GM12864 (cell line): Measurements from ENCODE around the gene SLC22A7.

Experiments used
- DNase-seq: peaks from one replicate; pipeline ENCODE4 v3.0.0-alpha.2; 2011; ENCODE audit warnings: low read depth
- H3K4me3 ChIP-seq: 2 replicates; pipeline ENCODE4 v1.5.1; 2011; ENCODE audit warnings: mild to moderate bottlenecking, low read depth, low read length, control low read depth
- TF ChIP-seq, protein P1 (sequence below): IDR thresholded peaks from 2 replicates; pipeline ENCODE4 v1.5.1; 2011; ENCODE audit warnings: low read depth, mild to moderate bottlenecking, moderate library complexity, low read length, control low read depth, inconsistent platforms; ENCODE audit errors: missing control alignments

Gene SLC22A7

DNA sequence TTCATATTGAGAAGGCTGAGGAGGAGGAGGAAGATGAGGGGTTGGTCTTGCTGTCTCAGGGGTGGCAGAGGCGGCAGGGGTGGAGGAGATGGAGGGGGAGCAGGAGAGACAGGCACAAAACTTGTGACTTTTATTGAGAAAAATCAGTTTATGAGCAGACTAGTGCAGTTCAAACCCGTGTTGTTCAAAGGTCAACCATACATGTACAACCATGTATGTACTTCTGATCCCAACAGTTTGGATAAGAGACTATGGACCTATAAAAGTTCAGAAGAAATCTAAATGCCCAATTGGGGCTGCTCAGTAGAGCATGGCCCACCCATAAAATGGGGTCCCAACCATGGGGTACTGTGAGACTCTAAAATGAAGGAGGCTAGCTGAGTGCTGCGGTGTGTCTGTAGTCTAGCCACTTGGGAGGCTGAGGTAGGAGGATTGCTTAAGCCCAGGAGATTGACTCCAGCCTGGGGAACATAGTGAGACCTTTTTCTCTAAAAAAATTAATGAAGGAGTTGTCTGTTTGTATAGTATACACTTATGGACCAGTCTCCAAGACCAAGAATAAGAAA, 7.6 kb upstream of the SLC22A7 start:
- DNase-seq: no peak

GRCh38 chr6:43290905-43291355, 7.1 kb upstream of the SLC22A7 start:
- H3K4me3 ChIP-seq: no peak overlapping the region
- DNase-seq: no peak
- TF ChIP-seq, protein P1, sequence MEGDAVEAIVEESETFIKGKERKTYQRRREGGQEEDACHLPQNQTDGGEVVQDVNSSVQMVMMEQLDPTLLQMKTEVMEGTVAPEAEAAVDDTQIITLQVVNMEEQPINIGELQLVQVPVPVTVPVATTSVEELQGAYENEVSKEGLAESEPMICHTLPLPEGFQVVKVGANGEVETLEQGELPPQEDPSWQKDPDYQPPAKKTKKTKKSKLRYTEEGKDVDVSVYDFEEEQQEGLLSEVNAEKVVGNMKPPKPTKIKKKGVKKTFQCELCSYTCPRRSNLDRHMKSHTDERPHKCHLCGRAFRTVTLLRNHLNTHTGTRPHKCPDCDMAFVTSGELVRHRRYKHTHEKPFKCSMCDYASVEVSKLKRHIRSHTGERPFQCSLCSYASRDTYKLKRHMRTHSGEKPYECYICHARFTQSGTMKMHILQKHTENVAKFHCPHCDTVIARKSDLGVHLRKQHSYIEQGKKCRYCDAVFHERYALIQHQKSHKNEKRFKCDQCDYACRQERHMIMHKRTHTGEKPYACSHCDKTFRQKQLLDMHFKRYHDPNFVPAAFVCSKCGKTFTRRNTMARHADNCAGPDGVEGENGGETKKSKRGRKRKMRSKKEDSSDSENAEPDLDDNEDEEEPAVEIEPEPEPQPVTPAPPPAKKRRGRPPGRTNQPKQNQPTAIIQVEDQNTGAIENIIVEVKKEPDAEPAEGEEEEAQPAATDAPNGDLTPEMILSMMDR: no peak

More for the DNA sequence above, 7.6 kb upstream of the SLC22A7 start:
- H3K4me3 ChIP-seq: no peak overlapping the region
- TF ChIP-seq, protein P1: no peak

DNA sequence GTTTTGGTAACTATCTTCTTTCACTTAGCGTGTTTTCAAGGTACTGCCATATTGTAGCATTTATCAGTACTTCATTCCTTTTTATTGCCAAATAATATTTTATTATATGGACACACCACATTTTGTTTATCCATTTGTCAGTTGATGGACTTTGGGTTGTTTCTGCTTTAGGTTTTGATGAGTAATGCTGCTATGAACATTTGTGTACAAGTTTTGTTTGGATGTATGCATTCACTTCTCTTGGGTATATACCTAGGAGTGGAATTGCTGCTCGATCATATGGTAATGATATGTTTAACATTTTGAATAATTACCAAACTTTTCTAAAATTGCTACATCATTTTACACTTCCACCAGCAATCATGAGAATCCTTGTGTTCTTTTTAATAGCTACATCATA, 6.4 kb upstream of the SLC22A7 start:
- TF ChIP-seq, protein P1: no peak
- DNase-seq: no peak
- no peak overlapping the region for H3K4me3 ChIP-seq

GRCh38 chr6:43292341-43292740, 5.7 kb upstream of the SLC22A7 start:
- no peak overlapping the region for H3K4me3 ChIP-seq
- TF ChIP-seq, protein P1: no peak
- no peak for DNase-seq

DNA sequence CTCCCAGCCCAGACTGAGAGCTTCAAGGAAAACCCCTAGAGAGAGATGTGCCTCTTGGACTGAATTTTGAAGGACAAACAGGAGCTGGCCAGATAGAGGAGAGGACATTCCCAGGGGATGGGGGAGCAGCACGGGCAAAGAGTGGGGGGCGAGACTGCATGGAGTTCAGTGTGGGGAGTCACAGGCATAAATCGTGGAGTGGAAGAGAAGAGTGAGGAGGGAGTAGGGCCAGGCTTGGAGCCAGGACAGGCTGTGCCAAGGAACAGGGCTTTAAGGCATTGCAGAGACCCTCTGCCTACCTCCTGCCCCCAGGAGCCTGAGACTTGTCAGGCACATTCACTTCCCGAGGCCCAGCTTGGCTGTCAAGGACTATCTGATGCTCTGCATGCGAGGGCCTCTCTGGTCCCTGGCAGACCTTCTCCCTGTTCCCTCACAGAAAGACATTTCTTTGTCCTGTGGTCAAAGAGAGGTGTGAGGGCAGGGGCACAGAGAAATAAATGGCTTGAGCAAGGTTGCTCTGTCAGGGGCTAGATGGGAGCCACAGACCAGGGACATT, 5.2 kb upstream of the SLC22A7 start:
- TF ChIP-seq, protein P1: no peak
- no peak for DNase-seq
- no peak overlapping the region for H3K4me3 ChIP-seq

GRCh38 chr6:43293698-43294097, 4.4 kb upstream of the SLC22A7 start:
- H3K4me3 ChIP-seq: no peak overlapping the region
- no peak for DNase-seq
- TF ChIP-seq, protein P1: no peak

GRCh38 chr6:43294536-43294935, 3.5 kb upstream of the SLC22A7 start:
- TF ChIP-seq, protein P1: no peak
- H3K4me3 ChIP-seq: no peak overlapping the region
- no peak for DNase-seq
